ENCODE results near the gene RFX4. TPM values are rescaled to one million over a fixed set of nuclear protein-coding genes. Genes with fewer than 3 reads are reported as not detected.

The RFX4 gene
- total and polyA plus RNA-seq, 10 of the 15 experiments (the other 5 are each of a cell fraction or from before 2014, with no cell fraction given) = 0.02 to 0.23 TPM; not detected in 8

DNA sequence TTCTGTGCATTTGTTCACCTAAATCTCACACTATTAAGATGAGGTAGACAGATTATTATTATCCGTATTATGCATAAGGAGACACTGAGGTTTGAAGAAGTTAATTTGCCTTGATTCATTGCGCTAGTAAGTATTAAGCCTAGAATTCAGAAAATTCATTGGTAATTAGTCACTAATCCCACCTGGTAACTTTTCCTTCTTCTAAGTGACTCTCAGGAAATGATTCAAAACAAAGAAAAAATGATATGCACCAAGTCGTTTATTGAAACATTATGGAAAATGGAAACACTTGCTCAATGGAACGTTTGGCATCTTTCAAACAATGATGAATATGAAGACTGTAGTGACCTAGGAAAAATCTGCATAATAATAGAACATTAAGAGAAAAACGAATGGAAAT lies 15.2 kb downstream of the RFX4 start:
- Histone ChIP-seq H3K36me3 (ENCODE audit: control insufficient read depth in 2 of 2, insufficient read depth in 2 of 2, low read length in 1 of 2) (no peaks in the 10 kb centered on the region), H3K9ac (ENCODE audit: control insufficient read depth, insufficient read depth, low read length) (no peak overlapping the region), H3K4me1 (ENCODE audit: control insufficient read depth, insufficient read depth, low read length) (no peaks in the 10 kb centered on the region), H3K27me3 (replicated peaks in 1 of 2; ENCODE audit: control insufficient read depth in 2 of 2, insufficient read depth in 2 of 2, low read length in 1 of 2) (no peaks in the 10 kb centered on the region; a peak in 2 of 4 replicates), H4K20me1 (ENCODE audit: control insufficient read depth, insufficient read depth) (no peaks in the 10 kb centered on the region), H3K27ac (ENCODE audit: control insufficient read depth, insufficient read depth) (no peak overlapping the region), H3K9me3 (replicated peaks; ENCODE audit: control insufficient read depth, insufficient read depth, low read length) (no peaks in the 10 kb centered on the region), H3K79me2 (ENCODE audit: control insufficient read depth, insufficient read depth, low read length) (no peaks in the 10 kb centered on the region), H2AFZ (ENCODE audit: control insufficient read depth, low read depth, low read length) (no peak overlapping the region), H3K4me3 (no peak overlapping the region), H3K4me2 (ENCODE audit: control insufficient read depth, insufficient read depth) (no peak overlapping the region)
- POLR2A ChIA-PET = no interaction called here
- FAIRE-seq (no peak), ATAC-seq (no peak), DNase-seq (ENCODE audit: low read depth, low spot score) (no peak)
- no TSS peak for BruUV-seq (replicated peaks)
- no peak for TF ChIP-seq SRF (IDR thresholded peaks at IDR 0.05; ENCODE audit: low read depth in 2 of 2, low read length in 2 of 2)
- TF ChIP-seq BHLHE40 (IDR thresholded peaks at IDR 0.05; ENCODE audit: borderline replicate concordance in 1 of 2, low read depth in 2 of 2, low read length in 1 of 2) = no peak
- TF ChIP-seq ZBTB11 (CRISPR knock-in tag; IDR thresholded peaks at IDR 0.05) = no peak
- no peak for TF ChIP-seq WRNIP1 (IDR thresholded peaks at IDR 0.05; ENCODE audit: borderline replicate concordance, low read depth, low read length)
- no peak for TF ChIP-seq SPI1 (IDR thresholded peaks at IDR 0.05; ENCODE audit: borderline replicate concordance, insufficient read depth, low read depth, low read length)
- TF ChIP-seq, protein P1, sequence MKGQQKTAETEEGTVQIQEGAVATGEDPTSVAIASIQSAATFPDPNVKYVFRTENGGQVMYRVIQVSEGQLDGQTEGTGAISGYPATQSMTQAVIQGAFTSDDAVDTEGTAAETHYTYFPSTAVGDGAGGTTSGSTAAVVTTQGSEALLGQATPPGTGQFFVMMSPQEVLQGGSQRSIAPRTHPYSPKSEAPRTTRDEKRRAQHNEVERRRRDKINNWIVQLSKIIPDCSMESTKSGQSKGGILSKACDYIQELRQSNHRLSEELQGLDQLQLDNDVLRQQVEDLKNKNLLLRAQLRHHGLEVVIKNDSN (IDR thresholded peaks at IDR 0.05; ENCODE audit: borderline replicate concordance, extremely low read length, insufficient read depth, low read depth, low read length) = no peak
- TF ChIP-seq ZSCAN29 (IDR thresholded peaks at IDR 0.05) = no peak
- no peak for TF ChIP-seq EP300 (IDR thresholded peaks at IDR 0.05; ENCODE audit: borderline replicate concordance in 1 of 2, control insufficient read depth in 1 of 2, low read depth in 2 of 2, low read length in 2 of 2)
- no peak for TF ChIP-seq RBBP5 (conservative IDR thresholded peaks at IDR 0.05)
- no peak for TF ChIP-seq CREB1 (IDR thresholded peaks at IDR 0.05; ENCODE audit: low read depth)
- no peak for TF ChIP-seq ZNF687 (IDR thresholded peaks at IDR 0.05)
- no peak for TF ChIP-seq YBX1 (IDR thresholded peaks at IDR 0.05)
- TF ChIP-seq MEF2B (IDR thresholded peaks at IDR 0.05; ENCODE audit: partially characterized antibody, poor library complexity, severe bottlenecking) = no peak
- no peak for TF ChIP-seq CEBPB (IDR thresholded peaks at IDR 0.05; ENCODE audit: borderline replicate concordance in 1 of 2, low read depth in 2 of 2, low read length in 2 of 2)
- TF ChIP-seq ZBED1 (IDR thresholded peaks at IDR 0.05; ENCODE audit: borderline replicate concordance) = no peak
- no peak for TF ChIP-seq CREM (IDR thresholded peaks at IDR 0.05; ENCODE audit: low read depth)
- RAD21 ChIA-PET (ENCODE audit: unreplicated experiment) = no interaction called here
- in situ Hi-C loops (cut with MboI) (no loop called here), intact Hi-C loops (cut with micrococcal nuclease; ENCODE audit: unreplicated experiment) (no loop called here)
- SMC1A ChIA-PET (ENCODE audit: uncharacterized antibody, unreplicated experiment) = no interaction called here
- CTCF ChIA-PET = no interaction called here
- 37% methylated on average over 5 of the region's 5 CpGs for WGBS (ENCODE audit: insufficient coverage, insufficient replicate concordance, low lambda C conversion rate, missing lambda C conversion rate)

All from GM12878 (cell line).